Measurements from ENCODE around the gene WNK2.

DNA sequence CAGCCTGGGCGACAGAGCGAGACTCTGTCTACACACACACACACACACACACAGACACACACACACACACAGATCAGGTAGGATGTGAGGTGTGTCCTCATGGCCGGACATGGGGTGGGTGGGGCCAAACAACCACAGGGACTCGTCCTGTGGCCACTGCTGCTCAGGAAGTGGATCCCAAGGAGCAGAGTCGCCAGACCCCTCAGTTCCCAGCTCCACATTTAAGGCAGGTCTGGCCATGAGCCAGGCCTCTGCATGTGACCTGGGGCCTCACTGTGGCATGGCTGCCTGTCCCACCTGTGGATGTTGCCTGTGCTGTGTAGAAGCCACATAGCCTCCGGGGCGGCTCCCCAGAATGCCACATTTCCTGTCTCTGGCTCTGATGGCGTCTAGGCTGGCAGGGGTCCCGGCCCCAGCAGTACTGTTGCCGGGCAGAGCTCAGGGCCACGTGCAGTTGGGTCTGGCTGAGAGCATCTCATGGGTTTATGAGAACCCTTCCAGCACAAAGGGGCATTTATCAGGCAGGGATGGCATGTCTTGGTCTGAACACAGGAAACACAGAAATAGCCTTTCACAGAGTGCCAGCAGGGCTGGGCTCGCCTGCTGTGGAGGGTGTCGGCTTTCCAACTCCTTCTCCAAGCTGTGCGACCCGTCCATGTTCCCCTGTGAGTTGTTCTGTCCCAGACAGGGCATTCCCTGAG is 40.0 kb upstream of the WNK2 start:
- TF ChIP-seq POLR2A (IDR thresholded peaks at IDR 0.05; ENCODE audit: extremely low read depth, insufficient read length) = no peak
- TF ChIP-seq, protein P1, sequence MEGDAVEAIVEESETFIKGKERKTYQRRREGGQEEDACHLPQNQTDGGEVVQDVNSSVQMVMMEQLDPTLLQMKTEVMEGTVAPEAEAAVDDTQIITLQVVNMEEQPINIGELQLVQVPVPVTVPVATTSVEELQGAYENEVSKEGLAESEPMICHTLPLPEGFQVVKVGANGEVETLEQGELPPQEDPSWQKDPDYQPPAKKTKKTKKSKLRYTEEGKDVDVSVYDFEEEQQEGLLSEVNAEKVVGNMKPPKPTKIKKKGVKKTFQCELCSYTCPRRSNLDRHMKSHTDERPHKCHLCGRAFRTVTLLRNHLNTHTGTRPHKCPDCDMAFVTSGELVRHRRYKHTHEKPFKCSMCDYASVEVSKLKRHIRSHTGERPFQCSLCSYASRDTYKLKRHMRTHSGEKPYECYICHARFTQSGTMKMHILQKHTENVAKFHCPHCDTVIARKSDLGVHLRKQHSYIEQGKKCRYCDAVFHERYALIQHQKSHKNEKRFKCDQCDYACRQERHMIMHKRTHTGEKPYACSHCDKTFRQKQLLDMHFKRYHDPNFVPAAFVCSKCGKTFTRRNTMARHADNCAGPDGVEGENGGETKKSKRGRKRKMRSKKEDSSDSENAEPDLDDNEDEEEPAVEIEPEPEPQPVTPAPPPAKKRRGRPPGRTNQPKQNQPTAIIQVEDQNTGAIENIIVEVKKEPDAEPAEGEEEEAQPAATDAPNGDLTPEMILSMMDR (IDR thresholded peaks at IDR 0.05; ENCODE audit: low read depth, low read length) = no peak
